Stimulated activated CD4-positive, alpha-beta T cell treated with anti-CD3 and anti-CD28 coated beads, Interleukin-15, amount 100 ng/mL, for 24 hours (primary cell): ENCODE results near the gene AARS2.

Source experiments
- DNase-seq: peaks from one replicate; pipeline ENCODE4 v3.0.0-alpha.2; 2020

AARS2 gene

DNA sequence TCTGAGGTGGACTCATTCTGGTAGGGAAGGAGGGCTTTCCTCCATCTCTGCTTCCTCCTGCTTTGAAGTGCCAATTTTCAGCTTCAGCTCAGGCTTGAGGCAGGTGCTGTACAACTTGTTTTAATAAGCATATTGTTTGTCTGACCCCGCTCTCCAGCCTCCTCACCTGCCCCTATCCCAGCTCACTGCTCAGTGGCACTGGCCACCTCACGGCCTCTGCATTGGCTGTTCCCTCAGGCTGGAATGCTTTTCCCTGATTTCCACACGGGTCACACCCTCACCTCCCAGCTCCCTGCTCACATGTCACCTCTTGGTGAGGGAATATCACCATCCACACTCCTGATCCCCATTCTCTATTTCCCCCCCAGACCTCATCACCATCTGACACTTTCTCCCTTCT lies 14.3 kb downstream of the AARS2 start:
- no peak for DNase-seq

DNA sequence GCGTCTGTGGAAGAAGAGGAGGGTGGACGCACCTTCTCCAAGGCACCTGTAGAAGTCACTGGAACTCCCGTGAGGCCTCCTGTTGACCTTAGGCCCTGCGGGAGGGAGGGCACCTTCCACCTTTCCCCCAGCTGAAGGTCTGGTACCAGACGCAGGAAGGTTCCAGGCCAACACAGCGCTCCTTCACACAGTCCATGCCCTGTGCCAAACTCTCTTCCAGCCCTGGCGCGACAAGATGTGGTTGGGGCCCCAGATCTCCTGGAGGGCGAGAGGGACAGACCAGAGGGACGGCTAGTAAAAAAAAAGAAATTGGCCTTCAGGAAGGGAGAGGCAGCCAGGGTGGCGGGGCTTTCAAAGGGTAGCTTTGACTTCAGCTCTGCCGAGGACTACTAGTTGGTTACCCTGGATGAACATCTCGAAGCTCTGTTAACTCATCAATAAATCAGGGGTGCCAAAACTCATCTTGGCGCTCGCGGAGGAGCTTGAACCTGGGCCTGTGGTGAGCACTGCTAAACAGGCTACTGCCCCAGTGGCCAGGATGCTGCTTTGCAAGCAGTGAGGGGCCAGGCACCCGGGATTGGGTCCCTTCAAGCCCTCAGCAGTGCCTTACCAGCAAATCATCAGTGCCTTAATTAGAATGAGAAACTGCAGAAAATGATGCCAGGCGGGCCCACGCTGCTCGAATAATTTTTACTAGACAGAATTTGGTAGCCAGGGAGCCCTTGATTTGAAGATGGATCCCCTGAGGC lies 14.9 kb downstream of the AARS2 start:
- DNase-seq, result peak; percentile 18

DNA sequence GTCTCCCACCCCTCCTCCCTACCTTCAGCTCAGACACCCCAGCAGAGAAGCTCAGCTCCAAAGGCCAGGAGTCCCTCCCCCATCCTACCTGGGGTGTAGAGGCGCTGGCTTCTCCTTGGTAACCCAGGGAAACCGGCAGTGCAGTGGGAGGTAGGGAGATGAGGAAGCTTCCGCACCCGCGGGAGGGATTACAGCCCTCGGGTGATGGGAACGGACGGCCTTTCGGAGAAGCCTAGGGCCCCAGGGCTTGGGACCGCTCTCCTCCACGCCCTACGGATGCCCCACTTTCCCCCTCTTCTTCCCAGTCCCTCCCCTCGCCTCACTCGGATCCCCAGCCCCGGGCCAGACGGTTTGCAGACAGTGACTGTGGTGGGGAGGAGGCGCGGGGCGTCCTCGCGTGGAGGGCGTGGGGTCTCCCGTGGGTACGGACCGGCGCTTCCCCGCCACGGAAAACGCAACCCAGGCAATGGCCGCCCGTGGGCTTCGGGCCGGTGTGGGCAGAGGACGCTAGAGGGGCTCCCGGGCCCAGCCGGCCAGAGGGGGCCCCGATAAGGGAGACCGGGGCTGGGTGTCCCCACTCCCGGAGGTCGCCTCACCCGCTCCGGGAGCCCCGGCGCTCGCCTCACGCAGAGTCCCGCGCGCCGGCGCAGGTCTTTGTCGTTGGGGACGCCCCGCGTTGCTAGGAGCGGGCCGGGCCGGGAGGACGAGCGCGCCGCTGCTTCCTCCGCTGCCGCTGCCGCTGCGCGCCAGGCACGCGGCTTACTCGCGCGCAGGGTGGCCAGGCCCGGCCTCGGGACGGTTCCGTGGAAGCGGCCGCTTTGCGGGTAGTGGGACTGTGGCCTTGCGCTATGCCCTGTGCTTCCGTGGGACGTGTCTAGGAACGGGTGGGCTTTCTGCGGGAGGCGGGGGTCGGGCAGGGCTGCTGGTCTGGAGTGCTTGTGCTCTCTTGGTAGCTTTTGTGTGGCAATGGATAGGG lies 15.8 kb downstream of the AARS2 start:
- peak; percentile 72 for DNase-seq

DNA sequence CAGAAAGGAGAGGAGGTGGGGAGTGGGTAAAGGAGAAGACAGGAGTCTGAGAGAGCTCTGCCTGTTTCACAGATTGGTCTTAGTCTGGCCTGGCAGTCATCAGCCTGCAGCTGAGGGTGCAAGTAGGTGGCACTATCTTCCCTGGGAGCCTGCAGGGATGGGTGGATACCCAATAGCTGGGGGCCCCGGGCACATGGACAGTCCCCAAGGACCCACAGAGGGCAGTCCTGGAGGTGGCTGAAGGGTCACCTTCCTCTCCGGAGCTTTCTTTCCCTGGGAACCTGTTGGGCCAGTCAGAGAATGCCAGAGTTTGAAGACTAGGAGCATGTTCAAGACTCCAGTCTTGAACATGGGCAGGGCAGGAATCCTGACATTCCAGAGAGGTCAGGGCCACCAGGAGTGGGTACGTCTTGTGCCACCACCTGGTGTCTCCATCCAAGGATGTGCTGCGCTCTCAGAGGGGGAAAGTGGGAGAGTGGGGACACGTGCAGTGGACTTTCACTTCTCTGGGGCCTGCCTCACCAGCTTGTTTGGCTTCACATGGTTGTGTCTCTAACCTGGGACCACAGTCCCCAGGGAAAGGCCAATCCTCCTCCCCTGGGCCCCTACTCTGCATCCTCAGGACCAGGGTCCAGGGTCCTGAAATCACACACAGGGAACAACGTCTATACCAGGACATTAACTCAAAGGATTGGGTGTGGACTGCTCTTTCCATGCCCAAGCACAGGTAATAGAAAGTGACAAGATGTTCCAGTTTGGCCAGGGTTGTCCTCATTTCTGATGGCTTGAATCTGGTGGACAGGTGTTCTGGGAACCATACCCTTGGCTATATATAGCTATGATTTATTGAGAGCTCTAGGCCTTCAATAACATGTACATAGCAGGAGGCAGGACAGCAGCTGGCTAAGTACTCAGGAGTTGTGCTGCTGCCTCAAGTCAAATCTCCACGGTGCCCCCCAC lies 18.0 kb downstream of the AARS2 start:
- DNase-seq, result no peak

DNA sequence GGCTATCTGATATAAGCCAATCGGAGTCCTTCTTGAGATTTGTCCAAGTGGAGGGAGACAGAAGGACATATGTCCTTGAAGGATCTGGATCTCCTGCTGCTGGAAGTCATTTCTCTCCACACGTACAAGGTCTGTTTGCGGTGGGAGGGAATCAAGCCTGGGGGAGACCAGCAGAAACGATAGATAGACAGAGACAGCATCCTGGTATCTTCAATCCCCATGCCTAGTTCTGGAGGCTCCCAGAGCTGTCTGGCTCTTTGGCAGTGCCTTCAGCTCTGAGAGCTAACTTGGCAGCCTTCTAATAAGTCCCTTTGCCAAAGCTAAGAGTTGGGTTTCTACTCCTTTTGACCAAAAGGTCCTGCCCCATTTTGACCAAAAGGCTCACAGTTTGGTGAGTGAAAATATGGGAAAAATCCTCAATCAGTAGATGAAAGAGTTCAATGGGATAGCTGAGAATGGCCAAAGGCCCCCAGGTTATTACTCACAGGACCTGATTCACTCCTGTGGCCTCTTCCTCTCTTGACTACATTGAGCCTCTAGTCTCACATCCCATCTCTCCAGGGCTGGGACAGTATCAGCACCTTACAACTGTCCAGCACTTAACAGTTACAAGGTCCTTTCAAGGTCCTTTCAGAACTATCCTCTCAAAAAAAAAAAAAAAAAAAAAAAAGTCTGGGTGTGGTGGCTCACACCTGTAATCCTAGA lies 20.3 kb downstream of the AARS2 start:
- no peak for DNase-seq

DNA sequence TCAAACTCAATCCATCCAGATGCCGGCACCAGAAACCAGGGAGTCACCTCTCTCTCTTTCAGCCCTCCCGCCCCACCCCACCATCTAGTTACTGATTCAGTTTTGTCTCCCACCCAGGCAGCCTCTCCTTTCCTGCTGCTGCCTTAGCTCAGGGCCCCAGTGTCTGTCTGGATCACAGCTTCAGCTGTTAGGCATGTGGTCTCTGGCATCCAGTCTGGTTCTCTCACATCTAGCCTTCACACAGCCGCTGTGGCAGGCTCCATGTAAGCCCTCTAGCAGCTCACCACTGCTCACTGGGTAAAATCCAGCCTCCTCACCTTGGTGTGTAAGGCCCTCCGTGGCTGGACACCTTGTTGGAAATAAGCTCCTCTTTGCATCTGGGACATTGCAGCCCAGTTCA lies 21.3 kb downstream of the AARS2 start:
- DNase-seq, result no peak

DNA sequence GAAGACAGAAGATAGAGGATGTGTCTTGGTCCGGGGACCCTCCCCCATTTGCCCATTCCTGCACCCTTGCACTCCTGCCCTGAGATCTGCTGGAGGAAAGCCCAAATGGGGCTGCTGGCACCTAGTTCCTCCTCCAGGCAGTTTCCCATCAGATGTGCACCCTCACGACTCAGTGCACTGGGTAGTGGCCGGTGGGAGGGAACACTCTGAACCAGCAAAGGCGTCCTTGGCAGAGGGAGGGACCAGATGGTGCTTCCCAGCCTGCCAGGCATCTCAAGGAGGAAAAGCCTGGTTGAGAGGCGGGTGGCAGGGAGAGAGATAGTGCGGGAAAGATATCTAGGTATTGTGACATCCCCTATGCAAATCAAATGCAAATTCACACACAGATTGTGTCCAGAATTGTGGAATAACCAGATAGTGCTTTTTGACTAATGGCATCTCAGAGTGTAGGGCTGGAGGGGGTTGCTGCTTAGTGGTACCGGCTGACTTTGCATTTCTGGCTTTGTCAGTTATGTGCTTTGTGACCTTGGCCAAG lies 23.4 kb downstream of the AARS2 start:
- no peak for DNase-seq

DNA sequence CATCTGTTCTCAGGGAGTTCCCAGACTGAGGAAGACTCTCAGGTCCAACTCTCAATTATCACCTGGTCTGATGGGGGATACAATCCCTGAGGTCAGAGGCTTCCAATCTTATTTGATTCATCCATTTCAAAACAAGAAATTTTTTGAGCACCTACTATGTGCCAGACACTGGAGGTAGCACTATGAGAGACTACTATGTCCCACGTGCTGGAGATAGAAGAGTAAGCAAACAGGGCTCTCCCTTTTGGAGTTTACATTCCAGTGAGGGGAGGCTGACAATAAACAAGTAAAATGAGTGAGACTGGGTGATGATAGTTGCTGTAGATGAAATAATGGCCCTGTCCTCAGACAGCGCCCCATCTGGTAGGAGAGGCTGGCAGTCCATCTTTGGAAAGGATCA lies 26.4 kb downstream of the AARS2 start:
- DNase-seq, result no peak

DNA sequence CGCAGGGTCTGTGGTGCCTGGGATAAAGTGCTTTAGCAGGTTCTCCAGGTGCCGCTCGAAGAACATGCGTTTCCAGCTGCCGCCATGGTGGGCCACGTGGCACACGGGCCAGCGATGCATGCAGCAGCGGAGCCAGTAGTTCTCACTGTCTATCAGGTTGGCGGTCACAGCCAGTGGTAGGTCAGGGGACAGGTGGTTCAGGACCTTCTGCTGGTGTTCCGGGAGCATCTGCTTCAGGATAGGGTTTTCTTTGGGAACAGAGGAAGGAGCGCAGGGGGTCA lies 26.9 kb downstream of the AARS2 start:
- DNase-seq, result no peak

DNA sequence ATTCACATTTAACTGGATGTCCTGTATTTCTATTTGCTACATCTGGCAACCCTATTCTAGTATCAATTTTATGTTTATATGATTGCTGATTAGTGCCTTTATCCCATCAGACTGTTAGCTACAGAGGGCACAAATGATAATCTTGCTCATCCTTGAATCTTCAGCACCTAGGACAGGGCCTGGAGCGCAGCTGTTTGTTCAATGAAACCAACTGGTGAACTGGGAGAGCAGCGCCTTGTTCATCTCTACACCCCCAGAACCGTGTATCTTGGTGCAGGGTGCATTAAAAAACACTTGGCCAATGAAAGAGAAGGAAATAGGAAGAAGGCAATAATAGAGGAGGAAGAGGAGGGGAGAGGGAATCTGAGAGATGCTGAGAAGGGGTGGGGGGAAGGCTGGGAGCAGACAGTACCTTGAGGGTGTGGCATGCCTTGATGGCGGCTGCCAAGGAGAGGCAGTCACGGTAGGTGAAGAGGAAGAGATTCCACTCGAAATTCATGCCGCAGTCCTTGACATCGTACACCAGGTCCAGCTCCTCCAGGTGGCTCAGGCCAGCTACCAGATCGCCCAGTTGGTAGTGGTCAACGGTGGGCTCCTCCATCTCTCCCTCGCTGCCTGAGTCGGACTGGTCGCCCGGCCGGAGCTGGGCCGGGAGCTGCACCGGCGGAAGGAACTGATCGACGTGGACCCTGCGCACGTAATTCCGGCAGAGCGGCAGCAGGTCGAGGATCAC lies 27.4 kb downstream of the AARS2 start:
- DNase-seq, result no peak

DNA sequence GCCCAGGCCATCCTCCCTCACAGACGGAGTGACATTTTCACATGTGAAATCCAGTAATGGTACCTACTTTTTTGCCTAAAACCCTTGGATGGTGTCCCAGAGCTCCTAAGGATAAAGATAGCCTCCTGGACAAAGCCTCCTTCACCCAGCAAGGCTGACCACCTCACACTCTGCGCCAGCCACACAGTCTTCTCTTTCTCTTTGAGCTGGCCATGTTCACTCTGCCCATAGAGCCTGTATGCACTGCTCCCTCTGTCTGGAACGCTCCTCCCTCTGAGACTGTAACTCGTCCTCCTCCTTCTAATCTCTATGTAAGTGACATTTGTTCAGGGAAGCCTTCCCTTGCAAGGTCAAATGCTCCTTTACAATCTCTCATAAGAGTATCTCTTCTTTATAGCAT lies 28.3 kb downstream of the AARS2 start:
- DNase-seq, result no peak

DNA sequence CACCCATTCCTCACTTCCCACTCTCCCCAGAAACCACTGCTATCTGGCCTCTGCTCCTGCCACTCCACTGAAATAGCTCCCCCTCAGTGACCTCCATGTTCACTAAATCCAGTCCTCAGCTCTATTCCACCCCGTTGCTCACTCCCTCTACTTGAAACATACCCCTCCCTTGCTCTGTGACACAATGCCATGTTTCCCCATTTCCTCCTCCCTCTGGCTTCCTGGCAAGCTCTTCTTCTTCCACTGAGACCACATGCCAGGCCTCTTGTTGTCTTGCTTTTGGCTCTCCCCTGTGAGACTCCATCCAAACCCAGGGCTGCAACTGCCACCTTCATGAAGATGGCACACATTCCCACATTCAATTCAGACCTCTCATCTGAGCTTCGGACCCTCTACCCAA lies 29.0 kb downstream of the AARS2 start:
- DNase-seq, result no peak

DNA sequence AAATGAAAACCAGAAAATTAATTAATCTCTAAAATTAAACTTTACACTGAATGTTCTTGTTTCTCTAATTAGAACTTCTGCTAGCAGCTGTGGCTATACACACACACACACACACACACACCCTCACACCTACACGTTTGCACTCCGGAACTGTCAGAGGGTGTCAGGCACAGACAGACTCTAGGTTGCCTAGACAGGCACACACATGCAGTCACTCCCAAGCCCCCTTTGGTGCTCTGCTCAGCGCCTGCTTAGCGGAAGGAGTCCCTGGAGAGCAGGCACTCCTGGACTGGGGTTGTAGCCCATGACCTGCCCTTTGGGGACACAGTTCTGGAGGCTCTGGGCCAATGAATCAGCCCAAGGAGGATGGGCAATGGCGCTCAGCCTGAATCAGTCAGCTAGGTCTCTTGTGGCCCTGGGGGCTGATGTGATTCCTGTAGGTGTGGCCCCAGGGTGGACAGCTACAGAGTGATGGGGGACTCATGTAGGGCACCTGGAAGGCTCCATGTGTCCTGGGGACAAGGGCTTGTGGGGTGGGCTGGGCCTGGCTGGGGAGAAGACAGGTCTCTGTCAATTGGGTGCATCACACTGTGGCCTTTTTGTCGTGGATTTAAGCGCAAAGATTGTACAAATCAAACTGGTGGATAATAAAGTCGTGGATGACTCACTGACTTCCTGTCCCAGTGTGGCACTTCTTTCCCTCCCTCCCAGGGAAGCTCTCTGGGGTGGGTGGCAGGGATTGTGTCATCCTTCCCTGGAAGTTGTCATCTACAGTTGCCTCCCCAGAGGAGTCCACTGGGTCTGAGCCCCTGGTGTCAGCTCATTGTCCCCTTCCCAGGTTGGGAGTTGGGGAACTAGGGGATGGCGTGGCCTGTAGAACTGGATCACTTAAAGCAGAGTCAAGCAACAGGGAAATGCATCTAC lies 34.1 kb downstream of the AARS2 start:
- DNase-seq, result no peak

DNA sequence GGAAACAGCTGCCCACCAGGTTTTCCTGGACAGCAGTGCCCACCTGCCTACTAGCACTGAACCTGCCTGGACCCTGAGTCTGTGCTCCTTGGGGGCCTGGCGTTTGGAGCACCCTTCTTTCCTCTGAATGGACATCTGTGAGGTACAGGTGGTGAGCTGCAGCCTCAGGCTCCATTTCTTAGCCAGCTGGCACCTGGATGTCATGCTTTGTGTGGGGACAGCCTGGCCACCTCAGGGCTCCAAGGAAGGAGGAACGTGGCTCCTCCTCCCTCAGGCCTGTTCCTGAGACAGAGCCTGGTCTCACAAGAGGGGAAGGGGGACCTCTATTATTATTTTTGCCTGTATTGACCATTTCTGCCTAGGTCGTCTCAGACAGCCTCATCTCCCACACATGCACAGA lies 34.8 kb downstream of the AARS2 start:
- no peak for DNase-seq

DNA sequence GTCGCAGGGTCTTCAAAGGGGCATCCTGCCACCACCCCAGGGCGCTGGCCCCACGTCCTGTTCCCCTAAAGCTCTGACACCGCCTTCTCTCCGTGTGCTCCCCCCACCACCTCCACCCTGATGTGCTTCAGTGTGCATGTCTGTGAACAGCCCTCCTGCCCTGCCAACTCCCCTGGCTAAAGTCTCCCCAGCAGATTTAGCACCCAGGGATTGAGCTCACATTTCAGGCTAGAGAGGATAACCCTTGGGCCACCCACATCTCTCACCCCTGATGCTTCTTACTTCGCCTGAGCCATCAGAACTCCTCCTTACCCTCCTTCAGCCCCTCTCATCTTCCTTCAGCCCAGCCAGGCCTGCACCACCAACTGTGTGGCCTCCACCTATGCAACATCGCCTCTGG lies 35.4 kb downstream of the AARS2 start:
- DNase-seq, result no peak

DNA sequence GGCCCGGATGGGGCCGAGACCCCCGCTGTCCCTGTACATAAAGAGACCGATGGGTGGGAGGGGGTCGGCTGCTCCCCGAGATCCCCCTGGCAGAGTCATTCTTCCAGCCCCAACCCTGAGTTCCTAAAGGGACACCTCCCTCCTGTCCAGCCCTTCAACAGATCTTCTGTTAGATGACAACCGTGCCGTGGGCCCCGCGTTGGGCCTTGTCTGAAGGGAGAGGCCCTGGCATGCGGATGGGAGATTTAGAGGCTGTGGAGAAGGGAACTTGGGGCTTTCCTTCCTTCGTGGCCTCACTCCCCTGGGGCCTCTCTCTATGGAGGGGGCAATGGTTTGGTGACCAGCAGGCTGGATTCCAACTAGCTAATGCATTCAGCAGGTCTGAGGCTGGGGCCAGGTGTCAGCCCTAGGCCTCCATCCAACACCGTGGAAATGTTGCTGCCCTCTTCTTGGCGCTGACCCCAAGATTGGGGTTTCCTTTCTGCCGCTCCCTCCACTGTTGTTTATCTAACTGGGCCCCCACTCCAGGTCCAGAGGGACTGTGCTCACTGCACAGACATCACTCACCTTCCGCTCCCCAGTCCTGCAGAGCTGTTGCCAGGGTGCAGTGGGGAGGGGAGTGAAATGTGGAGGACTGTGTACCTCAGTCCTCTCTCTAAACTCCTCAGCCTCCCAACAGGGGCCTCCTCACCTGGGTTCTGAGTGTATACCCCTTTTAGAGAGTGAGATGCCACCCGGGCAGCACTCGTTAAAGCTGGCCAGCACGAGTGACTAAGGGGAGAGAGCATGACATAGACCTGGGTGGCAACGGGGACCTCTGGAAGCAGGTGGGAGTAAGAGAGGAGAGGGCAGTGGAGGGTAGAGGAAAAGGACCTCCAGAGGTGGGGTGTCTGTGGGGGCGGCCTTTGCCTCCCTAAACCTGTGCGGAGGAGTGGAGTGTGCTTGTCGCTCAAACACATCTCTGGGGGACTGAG lies 36.2 kb downstream of the AARS2 start:
- DNase-seq, result no peak

DNA sequence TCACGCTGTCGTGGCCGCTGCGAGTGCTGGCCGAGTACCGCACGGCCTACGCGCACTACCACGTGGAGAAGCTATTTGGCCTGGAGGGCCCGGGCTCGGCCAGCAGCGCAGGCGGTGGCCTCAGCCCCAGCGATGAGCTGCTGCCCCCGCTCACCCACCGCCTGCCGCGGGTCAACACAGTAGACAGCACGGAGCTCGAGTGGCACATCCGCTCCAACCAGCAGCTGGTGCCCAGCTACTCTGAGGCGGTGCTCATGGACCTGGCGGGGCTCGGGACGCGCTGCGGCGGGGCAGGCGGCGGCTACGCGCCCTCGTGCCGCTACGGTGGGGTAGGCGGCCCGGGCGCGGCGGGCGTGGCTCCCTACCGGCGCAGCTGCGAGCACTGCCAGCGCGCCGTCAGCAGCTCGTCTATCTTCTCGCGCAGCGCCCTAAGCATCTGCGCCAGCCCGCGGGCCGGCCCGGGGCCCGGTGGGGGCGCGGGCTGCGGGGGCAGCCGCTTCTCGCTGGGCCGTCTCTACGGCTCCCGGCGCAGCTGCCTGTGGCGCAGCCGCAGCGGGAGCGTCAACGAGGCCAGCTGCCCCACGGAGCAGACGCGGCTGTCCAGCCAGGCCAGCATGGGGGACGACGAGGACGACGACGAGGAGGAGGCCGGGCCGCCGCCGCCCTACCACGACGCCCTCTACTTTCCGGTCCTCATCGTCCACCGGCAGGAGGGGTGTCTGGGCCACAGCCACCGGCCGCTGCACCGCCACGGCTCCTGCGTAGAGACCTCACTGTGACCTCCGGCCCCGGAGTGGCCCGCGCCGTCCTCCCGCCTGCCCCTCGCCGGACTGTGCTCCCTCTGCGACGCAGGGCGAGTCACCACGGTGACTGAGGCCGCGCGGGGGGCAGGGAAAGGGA lies 37.1 kb downstream of the AARS2 start:
- peak; percentile 56 for DNase-seq

DNA sequence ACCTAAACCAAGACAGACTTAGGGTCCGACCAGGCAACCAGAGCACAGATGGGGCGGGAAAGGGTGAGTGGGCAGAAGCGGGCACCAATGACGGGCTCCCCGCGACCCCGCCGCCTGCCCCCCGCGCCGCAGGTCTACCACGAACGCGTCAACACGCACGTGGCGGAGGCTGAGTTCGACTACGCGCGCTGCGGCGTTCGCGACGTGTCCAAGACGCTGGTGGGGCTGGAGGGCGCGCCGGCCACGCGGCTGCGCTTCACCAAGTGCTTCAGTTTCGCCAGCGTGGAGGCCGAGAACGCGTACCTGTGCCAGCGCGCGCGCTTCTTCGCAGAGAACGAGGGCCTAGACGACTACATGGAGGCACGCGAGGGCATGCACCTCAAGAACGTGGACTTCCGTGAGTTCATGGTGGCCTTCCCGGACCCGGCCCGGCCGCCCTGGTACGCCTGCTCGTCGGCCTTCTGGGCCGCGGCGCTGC lies 37.8 kb downstream of the AARS2 start:
- DNase-seq, result no peak
